Parathyroid adenoma (tissue), 2 donors: ENCODE data around the gene OR52B6.

Experiments
- H2AFZ ChIP-seq: fragments of 300-600 bp; sonication (generic); one replicate; pipeline ENCODE4 v1.7.0; 2017; ENCODE audit warnings: antibody characterized with exemption, mild to moderate bottlenecking
- H3K27ac ChIP-seq: fragments of 300-600 bp; sonication (generic); one replicate; pipeline ENCODE4 v1.7.0; 2017
- H3K27me3 ChIP-seq: fragments of 300-600 bp; sonication (generic); one replicate; pipeline ENCODE4 v1.7.0; 2017; ENCODE audit warnings: low read length; ENCODE audit not compliant: control insufficient read depth, insufficient read depth
- H3K36me3 ChIP-seq: fragments of 300-600 bp; sonication (generic); one replicate; pipeline ENCODE4 v1.7.0; 2017; ENCODE audit warnings: low read length; ENCODE audit not compliant: control insufficient read depth, insufficient read depth
- H3K4me1 ChIP-seq: fragments of 300-600 bp; sonication (generic); one replicate; pipeline ENCODE4 v1.7.0; 2017; ENCODE audit warnings: control low read depth
- H3K4me2 ChIP-seq: fragments of 300-600 bp; sonication (generic); one replicate; pipeline ENCODE4 v1.7.0; 2017; ENCODE audit warnings: low read length
- H3K4me3 ChIP-seq: fragments of 300-600 bp; sonication (generic); one replicate; pipeline ENCODE4 v1.7.0; 2017; ENCODE audit warnings: low read depth, low read length
- H3K79me2 ChIP-seq: fragments of 300-600 bp; sonication (generic); one replicate; pipeline ENCODE4 v1.7.0; 2017; ENCODE audit warnings: control low read depth
- H3K9ac ChIP-seq: fragments of 300-600 bp; sonication (generic); one replicate; pipeline ENCODE4 v1.7.0; 2017; ENCODE audit warnings: mild to moderate bottlenecking
- H3K9me3 ChIP-seq: fragments of 300-600 bp; sonication (generic); one replicate; pipeline ENCODE4 v1.7.0; 2017; ENCODE audit warnings: low read length; ENCODE audit not compliant: control insufficient read depth
- CTCF ChIP-seq: fragments of 300-600 bp; sonication (generic); IDR thresholded peaks from one replicate; pipeline ENCODE4 v1.7.0; 2017; ENCODE audit warnings: antibody characterized with exemption, mild to moderate bottlenecking
- donor health status: primary hyperparathyroidism.

Gene OR52B6

GRCh38 chr11:5624489-5625279 is 44.0 kb downstream of the OR52B6 start, which contains the start of gene TRIM34:
TSS of gene TRIM34 (plus strand) at chr11:5625001. CDS start at chr11:5632332, 7,331 bp downstream.
- H3K9ac ChIP-seq, result no peak within 1 kb of the TSS
- H3K4me3 ChIP-seq, result peak within 1 kb of the TSS; percentile 66
- peak within 1 kb of the TSS; percentile 51 for H3K27ac ChIP-seq
- no peak for TF ChIP-seq CTCF
- H3K4me1 ChIP-seq, result no peaks in the 10 kb centered on the region
- peak within 1 kb of the TSS; percentile 59 for H3K4me2 ChIP-seq
- no peaks in the 10 kb centered on the region for H3K36me3 ChIP-seq
- H3K9me3 ChIP-seq, result no peaks in the 10 kb centered on the region
- H3K27me3 ChIP-seq, result no peaks in the 10 kb centered on the region
- H2AFZ ChIP-seq, result peak within 1 kb of the TSS; percentile 83
- no peaks in the 10 kb centered on the region for H3K79me2 ChIP-seq

GRCh38 chr11:5625281-5625680 is 44.6 kb downstream of the OR52B6 start:
- no peaks in the 10 kb centered on the region for H3K9me3 ChIP-seq
- peak overlapping the region; percentile 83 for H2AFZ ChIP-seq
- H3K9ac ChIP-seq, result no peak overlapping the region
- peak overlapping the region; percentile 59 for H3K4me2 ChIP-seq
- no peak for TF ChIP-seq CTCF
- H3K79me2 ChIP-seq, result no peaks in the 10 kb centered on the region
- H3K27me3 ChIP-seq, result no peaks in the 10 kb centered on the region
- no peaks in the 10 kb centered on the region for H3K36me3 ChIP-seq
- no peaks in the 10 kb centered on the region for H3K4me1 ChIP-seq
- H3K27ac ChIP-seq, result peak overlapping the region; percentile 51
- peak overlapping the region; percentile 66 for H3K4me3 ChIP-seq

- Histone ChIP-seq H3K9me3 (no peaks in the 10 kb centered on the region), H3K27ac (no peak overlapping the region), H3K9ac (no peak overlapping the region), H3K4me2 (no peak overlapping the region), H3K36me3 (no peaks in the 10 kb centered on the region), H3K4me1 (no peaks in the 10 kb centered on the region), H2AFZ (no peak overlapping the region), H3K79me2 (no peaks in the 10 kb centered on the region), H3K4me3 (no peak overlapping the region), H3K27me3 (no peaks in the 10 kb centered on the region)
- no peak for TF ChIP-seq CTCF
Observed at GRCh38 chr11:5626196-5626595, 45.5 kb downstream of the OR52B6 start.

GRCh38 chr11:5631417-5631816 is 50.7 kb downstream of the OR52B6 start:
- Histone ChIP-seq H3K9me3 (no peaks in the 10 kb centered on the region), H3K79me2 (no peaks in the 10 kb centered on the region), H3K4me2 (no peak overlapping the region), H3K9ac (no peak overlapping the region), H3K27ac (no peak overlapping the region), H3K4me3 (no peak overlapping the region), H2AFZ (no peak overlapping the region), H3K27me3 (no peaks in the 10 kb centered on the region), H3K36me3 (no peaks in the 10 kb centered on the region), H3K4me1 (no peaks in the 10 kb centered on the region)
- no peak for TF ChIP-seq CTCF
